NCI-H524 (cell line): Measurements from ENCODE around the gene SMAD3.

Experiments used
- DNase-seq, 2 experiments: peaks; one replicate each; lab custom pipeline; 2025; lab: John Stamatoyannopoulos, UW

Gene SMAD3

DNA sequence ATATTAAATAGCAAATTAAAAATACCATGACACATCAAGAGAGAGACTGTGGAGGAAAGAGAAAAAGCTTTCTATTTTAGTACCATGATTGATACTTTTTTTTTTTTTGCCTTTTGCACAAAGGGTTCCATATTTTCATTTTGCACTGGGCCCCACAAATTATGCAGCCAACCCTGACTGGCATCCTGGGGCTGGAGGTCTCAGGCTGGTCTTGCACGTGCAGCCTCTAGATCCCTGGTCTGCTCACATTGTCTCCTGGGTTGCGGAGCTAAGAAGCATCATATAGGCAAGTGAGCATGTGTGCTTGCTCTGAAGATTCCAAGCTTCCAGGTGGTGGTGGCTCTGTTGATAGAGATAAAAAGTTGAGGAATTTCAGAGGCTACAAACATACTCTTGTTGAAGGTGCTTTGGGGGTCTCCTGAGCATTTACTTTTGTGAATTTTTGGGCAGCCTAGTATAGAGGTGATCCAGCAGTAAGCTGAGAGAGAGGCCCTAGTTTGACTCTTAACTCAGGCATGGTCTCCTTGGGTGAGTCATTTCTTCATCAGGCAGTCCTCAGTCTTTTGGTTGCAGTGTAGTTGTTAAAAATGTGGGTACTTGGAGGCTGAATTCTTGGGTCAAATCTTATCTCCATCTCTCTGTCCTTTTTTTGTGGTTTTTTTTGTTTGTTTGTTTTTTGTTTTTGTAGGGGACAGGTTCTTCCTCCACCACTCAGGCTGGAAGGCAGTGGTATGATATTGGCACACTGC is 31.3 kb downstream of the SMAD3 start:
- DNase-seq, result no peak

DNA sequence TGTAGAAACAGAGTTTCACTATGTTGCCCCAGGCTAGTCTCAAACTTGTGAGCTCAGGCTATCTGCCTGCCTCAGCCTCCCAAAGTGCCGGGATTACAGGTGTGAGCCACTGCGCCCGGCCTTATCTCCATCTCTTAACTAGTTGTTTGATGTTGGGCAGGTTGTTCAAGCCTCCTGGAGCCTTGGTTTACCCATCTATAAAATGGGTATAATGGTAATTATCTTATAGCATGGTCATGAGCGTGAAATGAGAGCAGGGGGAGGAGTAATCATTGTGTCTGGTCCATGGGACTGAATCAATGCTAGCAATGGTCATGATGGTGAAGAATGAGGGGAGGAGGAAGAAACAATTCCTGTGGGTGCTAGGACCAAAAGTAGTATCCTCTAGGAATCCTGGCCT is 32.0 kb downstream of the SMAD3 start:
- DNase-seq, result no peak

DNA sequence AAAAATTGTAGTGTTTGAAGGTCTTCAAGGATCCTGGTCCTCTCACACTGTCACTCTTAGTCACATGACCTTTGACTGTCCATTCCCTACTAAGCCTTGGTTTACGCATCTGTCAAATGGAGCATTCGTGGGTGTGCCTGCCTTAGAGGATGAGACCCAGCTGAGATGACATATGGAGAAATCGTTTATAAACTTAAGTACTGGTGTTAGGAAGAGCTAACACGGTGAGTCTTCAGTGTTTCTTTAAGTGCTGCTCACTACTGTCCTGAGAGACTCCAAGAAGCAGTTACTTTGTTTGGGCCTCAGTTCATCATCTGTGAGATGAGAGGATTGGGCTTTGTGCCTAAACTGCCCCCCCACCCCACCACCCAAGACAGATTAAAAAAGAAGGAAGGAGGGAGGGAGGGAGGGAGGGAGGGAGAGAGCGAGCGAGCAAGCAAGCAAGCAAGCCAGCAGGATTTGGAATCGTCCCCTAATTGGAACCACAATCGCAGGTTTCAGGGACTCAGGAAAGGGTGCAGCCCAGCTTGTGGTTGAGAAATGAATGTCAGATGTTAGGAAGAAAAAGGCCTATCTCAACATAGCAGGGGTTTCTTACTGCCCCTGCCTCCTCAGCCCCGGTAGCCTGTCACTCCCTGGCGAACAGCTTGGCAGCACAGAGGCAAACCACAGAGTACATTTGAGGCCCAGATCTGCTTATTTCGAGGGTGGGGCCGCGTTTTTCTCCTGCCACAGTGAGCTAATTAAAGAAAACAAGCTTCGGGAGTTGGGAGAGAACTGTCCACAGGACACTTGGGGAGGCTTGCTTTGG is 32.7 kb downstream of the SMAD3 start:
- DNase-seq, result no peak

DNA sequence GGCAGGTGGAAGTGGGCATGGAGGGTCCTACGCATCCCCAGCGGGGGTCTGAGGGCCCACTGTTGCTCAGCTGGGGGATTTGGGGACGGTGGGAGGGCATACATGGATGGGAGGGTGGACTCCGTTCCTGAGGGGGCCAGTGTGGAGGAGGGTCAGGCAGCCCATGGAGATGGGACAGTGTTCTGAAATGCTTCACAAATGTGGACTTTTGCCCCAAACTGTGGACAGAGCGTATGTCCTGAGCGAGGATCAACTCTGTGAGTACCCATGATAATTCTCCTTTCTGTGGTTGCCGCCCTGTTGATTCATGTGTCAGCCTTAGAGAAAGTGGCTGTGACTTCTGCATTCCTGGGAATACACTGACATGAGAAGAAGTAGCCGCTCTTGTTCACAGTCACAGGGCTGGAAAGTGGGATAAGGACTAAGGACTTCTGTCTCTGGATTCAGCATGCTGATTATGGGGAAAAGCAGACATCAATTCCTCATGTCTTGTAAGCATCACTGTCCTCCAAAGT is 33.4 kb downstream of the SMAD3 start:
- no peak for DNase-seq

DNA sequence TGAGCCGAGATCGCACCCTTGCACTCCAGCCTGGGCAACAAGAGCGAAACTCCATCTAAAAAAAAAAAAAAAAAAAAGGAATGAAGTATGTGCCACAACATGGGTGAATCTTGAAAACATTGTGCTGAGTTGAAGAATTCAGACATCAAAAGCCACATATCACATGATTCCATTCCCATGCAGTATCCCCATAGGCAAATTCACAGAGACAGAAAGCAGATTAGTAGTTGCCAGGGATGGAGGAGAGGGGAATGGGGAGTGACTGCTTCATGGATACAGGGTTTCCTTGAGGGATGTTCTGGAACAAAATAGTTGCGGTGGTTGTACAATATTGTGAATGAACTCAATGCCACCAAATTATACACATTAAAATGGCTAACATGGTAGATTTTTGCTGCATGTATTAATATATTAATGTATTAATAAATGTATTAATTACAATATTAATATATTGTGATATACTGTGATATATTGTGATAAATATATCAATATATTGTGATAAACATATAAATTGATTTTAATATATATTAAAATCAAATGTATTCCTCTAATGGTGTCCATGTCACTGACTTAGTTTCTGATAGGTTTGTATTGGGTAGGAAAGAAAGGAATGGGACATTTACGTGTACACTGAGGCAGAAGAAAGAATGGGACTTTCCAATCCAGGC is 34.9 kb downstream of the SMAD3 start:
- DNase-seq, result no peak

DNA sequence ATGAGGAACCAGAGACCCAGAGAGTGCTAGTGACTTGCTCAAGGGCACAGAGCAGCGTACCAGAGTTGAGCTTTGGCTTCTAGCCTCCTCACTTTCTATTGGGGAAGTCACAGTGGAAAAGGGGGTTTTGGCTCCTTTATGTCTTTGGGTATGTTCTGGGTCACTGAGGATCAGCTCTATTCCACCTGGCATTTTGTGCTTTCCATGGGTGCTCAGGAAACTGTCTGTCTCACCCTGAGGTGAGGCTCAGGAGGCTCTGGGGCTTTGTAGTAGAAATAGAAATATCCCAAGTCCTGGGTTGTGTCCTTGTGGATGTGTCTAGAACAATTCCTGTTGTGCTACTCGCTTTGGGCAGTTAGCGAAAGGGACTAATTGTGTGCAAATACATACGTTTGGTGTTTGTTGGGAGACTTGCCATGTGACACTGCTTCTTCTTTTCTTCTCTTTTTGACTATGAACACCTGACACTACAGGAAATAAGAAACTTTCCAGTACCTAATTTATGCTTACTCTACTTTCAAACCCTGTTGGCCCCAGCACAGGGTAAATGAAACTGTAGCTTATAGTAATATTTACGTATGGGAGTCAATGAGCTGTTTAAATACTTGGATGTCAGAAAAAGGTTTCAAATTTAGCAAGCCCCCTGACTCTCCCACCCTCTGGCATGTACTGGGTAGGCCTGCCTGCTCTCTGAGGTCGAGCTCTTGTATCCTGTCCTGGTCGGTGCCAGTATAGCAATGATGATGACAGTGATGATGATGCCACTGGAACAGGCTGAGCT is 35.6 kb downstream of the SMAD3 start:
- no peak for DNase-seq

DNA sequence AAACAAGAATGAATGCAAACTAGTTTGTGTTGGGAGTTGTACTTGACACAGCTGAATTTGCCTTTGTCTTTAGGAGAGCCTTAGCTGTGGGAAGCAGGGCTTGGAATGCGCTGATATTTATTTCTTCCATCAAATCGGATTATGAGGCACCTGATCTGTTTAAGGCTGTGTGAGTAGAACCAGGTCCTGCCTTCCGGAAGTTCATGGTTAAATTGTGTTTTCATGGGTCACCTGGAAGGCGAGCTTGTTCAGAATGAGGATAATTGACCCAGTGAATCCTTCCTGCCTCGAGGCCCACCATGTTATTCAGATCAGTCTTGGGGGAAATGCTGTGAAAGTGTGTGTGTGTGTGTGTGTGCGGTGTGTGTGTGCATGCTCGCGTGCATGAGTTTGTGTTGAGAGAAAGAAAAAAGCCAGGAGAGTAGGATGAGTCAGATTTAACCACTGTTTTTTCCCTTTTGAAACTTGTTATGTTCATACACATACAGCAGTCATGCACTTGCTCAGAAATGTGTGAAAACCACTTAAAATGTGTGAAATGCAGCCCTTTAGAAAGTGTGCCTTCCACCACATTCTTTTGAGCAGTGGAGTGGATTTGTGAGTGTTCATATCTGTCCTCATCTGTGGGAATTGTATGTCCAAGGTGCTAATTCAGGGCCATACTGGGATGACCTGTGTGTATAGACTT is 36.7 kb downstream of the SMAD3 start:
- no peak for DNase-seq

DNA sequence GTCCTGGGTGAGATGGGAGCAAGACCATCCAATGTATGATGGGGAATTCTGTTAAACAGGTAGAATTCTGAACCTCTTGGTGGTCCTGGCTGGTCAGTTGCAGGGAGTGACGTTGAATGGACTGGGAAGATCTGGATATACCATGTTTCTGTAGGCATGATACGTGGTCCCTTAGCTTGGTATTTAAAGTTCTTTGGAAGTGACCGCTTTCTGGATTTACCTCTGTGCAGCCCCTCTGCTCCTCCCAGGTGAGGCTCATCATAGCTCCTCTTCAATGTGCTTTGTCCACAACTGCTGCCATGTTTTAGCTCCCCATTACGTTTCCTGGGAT is 37.2 kb downstream of the SMAD3 start:
- DNase-seq, result no peak

DNA sequence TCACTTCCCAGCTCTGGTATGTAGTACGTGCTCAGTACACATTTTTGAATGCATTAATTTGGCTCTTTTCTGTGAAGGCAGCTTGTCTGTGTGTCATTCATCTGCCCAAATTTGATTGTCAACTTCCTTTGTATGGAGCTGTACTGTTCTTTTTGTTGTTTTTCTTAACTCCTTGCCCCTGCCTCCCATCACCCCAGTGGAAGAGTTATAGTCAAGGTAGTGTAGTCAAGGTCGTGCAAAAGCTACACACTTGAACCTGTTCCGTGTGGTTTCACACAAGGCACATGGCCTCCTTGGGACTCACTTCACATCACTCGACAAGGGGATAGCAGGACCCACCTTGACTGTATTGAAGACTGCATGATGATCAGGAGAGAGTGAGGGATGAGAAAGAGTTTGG is 37.6 kb downstream of the SMAD3 start:
- DNase-seq, result no peak

DNA sequence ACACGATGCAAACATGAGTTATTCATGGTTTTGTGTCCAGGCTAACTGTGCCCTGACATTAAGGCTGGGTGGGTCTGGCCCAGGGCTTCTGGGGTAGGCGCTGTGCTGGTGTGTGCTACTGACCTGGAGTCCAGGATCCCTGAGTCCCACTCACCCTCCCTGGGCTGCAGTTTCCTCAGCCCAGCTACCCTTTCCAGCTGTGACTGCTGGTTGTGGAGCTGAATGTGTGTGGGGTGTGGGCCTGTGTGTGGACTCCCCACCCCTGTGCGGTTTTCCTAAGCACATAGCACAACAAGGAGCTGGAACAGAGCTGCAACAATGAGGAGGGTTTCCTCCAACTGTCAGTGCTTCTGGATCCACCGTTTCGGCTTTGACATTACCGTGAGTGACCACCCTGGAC is 38.0 kb downstream of the SMAD3 start:
- DNase-seq, result no peak

DNA sequence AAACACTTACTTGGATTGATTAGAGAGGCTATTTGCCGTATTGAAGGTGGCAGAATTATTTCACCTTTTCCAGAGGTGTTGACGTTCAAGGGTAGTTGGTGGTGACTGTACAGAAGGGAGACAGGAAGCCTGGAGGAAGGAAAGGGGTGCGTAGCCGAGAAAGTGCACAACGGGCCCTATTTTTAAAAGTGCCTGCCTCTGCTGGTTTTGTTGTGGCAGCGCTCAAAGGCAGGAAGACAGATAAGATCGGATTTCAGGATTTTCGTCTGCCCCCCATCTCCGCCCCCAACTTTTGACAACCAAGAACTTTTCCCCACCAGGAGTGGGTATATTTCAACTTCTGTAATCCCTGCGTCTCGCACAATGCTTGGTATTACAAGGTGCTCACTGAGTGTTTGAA is 38.5 kb downstream of the SMAD3 start:
- no peak for DNase-seq

DNA sequence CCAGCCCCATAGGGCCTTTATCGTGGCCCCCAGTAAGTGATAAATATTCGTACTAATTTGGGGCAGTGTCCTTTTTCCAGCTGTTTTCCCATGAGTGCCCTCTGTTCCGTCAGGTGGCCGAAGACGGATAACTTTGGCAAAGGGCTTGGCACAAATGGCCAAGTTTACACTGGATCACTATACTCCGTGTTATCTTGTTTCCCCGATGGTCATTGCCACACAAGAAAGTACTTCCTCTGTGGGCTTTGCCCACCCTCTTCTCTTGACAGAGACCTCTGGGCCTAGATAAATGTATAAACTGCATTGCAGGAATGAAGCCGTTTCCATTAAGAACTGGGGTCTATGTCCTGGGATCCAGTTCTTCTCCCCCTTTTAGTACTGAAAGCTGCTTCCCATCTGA is 39.1 kb downstream of the SMAD3 start:
- no peak for DNase-seq

DNA sequence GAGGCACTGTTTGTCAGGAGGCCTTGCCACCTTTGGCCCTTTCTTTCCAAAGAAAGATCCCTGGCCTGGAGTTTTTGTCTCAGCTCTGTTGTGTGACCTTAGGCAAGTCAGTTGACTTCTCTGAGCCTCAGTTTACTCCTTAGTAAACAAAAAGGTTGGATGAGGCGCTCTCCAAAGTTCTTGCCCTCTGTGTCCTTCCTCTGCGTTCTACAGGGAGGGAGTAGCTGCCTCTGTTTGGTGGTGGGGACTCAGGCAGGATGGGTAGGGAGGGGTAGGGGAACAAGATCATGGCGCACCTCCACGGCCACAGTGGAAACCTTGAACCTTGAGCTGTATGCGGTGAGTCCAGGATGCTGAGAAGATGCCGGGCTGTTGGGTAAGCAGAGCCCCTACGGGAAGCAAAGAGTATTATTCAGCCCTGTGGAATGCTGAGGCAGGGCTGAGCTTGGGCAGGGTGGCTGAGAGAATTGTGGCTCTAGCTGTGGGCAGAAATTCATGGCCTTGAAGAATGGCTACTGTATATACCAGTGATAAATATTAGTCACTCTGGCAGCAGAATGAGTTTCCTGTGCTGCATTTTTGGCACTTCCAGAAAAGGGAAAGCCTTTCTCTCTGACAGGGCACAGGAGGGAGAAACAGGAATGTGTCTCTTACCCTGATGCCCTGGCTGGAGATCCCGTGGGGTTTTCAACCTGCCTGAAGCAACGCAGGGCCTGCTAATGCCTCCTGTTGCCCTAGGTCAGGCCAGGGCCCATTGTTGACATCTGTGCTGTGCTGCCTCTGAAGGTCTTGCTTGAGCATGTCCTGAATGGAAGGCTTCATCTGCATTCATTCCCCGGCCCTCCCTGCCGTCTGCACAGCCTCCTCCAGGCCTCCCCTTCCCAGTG is 39.9 kb downstream of the SMAD3 start:
- DNase-seq, result no peak

DNA sequence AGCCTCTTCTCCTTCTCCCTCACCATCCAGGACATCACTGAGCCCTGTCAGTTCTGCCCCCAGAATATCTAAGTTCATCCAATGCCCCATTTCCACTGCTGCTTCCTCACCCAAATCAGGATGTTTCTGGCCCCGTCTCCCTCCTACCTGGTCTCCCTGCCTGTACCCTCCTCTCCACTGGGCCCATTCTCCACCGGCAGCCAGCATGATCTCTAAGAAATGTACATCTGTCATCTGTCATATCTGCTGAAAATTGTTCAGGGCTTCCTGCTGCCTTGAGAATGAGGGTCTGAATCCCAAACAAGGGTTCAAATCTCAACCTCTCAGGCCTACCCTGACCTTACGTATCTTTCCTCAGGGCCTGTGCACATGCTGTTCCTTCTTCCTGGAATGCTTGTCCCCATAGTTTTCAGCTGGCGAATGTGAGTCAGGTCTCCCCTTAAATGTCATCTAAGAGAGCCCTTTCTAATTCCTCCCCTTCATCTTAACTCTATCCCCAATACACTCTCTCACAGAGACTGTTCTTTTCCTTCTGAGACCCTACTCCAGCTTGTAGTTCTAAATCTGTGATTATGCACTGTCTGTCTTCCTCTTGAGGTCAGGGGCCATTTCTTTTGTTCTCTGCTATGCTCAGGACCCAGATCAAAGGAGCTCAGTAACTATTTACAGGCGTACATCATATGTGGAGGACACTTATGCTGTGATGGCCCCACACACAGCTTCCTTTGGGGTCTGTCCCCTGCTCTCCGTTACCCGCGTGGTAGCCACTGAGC is 40.8 kb downstream of the SMAD3 start:
- no peak for DNase-seq

DNA sequence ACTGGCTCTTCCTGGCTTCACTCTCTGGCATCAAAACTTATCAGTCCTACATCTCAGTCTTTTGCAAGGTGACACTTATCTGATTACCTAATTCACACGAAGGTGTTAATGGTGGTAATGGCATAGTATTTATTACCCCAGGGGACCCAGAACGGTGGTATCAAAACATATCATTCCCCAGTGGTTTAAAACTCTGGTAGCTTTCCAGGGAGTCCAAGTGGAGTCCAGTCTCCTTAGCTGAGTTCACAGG is 41.3 kb downstream of the SMAD3 start:
- DNase-seq, result no peak

DNA sequence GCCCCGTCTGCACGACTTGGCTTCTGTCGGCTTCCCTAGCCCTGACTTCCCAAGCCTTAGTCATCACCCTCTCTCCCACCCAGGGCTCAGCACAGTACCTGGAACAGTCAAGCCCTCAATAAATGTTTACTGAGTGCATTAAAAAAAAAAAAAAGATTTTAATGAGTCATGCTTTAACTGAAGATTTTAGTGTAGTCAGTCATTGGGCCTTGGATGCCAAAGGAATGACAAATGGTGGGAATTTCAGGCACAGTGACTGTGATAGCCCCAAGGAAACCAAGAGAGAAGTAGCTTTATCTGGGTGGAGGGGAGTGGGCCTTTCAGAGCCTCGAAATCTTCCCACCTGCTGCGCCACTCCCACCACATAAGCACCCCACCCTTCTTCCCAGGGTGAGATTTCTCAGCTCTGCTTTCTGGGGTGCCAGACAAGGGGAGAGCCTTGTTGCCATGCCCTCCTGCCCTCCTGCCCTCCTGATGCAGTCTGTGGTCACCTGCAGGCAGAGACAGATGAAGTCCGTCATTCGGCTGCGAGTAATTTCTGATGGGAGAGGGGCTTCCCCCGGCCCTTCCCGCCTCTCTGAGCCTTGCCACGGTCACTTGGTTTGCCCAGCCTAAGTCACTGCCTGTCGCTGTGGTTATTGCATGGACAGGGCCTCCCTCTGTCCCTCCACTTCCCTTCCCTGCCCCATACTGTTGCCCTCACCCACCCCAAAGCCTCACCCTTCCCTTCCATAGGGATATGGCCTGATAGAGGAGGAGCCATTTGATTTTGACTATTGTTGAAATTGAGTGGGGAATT is 41.8 kb downstream of the SMAD3 start:
- DNase-seq, result no peak

DNA sequence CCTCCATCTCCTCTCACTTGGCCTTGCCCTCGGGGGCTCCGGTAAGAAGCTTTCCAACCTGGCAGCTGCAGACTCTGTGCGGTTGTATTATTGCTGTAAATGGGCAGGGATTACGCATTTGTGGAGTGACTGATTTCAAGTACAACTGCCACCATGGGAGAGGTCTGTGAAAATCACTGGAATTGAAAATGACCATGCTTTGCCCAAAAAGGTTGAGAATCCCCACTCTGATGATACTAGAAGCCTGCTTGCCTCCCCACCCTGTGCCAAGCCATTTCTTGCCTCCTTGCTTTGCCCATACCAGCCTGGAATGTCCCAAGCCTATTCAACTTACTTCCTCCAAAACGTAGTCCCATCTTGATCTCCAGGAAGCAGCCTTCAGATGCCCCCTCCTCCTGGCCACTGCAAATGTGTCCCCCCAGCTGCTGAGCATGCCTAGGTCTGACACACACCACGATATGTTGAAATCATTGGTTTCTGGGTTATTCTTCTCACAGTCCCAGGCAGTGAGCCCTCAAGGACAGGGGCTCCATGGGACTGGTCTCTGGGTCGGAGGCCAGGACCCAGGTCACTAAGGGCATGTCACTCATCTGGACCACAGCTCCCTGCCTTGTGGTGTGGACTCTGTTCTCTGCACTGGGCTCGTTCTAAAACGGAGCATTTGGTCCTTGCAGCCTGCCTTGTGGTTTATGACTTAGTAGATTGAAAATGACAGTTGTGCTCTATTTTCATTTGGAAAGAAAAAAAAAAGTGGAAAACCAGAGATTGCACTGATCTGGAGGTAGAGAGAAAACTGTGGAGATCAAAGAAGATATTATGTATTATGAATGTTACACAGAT is 42.9 kb downstream of the SMAD3 start:
- no peak for DNase-seq
